GM12878 (cell line): Measurements from ENCODE around the gene FAM199X. TPM values are rescaled to one million over a fixed set of nuclear protein-coding genes. Genes with fewer than 3 reads are reported as not detected.

Experiments used
- ATAC-seq: fragments of 200-7000 bp; cut with Tn5 transposase; 3 replicates; pipeline ENCODE4 v1.9.1; 2020; ENCODE audit warnings: mild to moderate bottlenecking, moderate library complexity
- BruUV-seq: library from RNA; stranded (reverse); fragments of 400-500 nt; replicated peaks from 2 replicates; lab custom pipeline; 2021; lab: Mats Ljungman, UMichigan
- CTCF ChIA-PET: fragments of 300-600 bp; sonication (Branson Sonifier 250); formaldehyde crosslinking; extraction: SDS; loops from one replicate; lab custom pipeline; 2021; ENCODE audit warnings: inconsistent platforms; lab: Yijun Ruan, JAX
- POLR2A ChIA-PET: fragments of 350-600 bp; formaldehyde crosslinking; extraction: SDS; loops from one replicate; lab custom pipeline; 2021; ENCODE audit warnings: inconsistent platforms; lab: Charles Lee
- RAD21 ChIA-PET: fragments of 300-600 bp; sonication (Branson Sonifier 250); formaldehyde crosslinking; loops from one replicate; lab custom pipeline; 2023; ENCODE audit warnings: antibody characterized with exemption; ENCODE audit not compliant: unreplicated experiment; lab: Charles Lee
- SMC1A ChIA-PET: fragments of 300-600 bp; sonication (Branson Sonifier 250); formaldehyde crosslinking; loops from one replicate; lab custom pipeline; 2023; ENCODE audit not compliant: unreplicated experiment, uncharacterized antibody; lab: Charles Lee
- DNase-seq: peaks from one replicate; pipeline ENCODE4 v3.0.0-alpha.2; 2011; ENCODE audit warnings: low read depth, low spot score
- FAIRE-seq: peaks from 3 replicates; lab custom pipeline; 2011; peaks lifted over from hg19 to GRCh38; lab: Jason Lieb, UNC
- H2AFZ ChIP-seq: 2 replicates; pipeline ENCODE4 v1.6.0; 2011; ENCODE audit warnings: low read depth, low read length, control low read depth; ENCODE audit not compliant: control insufficient read depth
- H3K27ac ChIP-seq: 2 replicates; pipeline ENCODE4 v1.5.1; 2011; ENCODE audit warnings: control low read depth; ENCODE audit not compliant: control insufficient read depth, insufficient read depth
- H3K27me3 ChIP-seq, 2 experiments: replicated peaks in 1 of 2; 2 replicates each; pipeline versions ENCODE4 v1.6.0 to v1.6.1; 2011; ENCODE audit warnings: low read length in 1 of 2; ENCODE audit not compliant: control insufficient read depth in 2 of 2, insufficient read depth in 2 of 2
- H3K36me3 ChIP-seq, 2 experiments: 2 replicates each; pipeline ENCODE4 v1.5.1; 2011; ENCODE audit warnings: low read length in 1 of 2; ENCODE audit not compliant: control insufficient read depth in 2 of 2, insufficient read depth in 2 of 2
- H3K4me1 ChIP-seq: 2 replicates; pipeline ENCODE4 v1.6.1; 2011; ENCODE audit warnings: mild to moderate bottlenecking, low read length, moderate library complexity, mixed read lengths; ENCODE audit not compliant: control insufficient read depth, insufficient read depth
- H3K4me2 ChIP-seq: 2 replicates; pipeline ENCODE4 v1.6.0; 2011; ENCODE audit warnings: control low read depth; ENCODE audit not compliant: control insufficient read depth, insufficient read depth
- H3K4me3 ChIP-seq: fragments of 200-600 bp; sonication (generic); 2 replicates; pipeline ENCODE4 v1.5.1; 2016
- H3K79me2 ChIP-seq: 2 replicates; pipeline ENCODE4 v1.6.0; 2011; ENCODE audit warnings: low read length; ENCODE audit not compliant: control insufficient read depth, insufficient read depth
- H3K9ac ChIP-seq: 2 replicates; pipeline ENCODE4 v1.8.0; 2011; ENCODE audit warnings: low read length, control low read depth, mixed read lengths; ENCODE audit not compliant: control insufficient read depth, insufficient read depth
- H3K9me3 ChIP-seq: replicated peaks from 3 replicates; pipeline ENCODE4 v1.5.1; 2011; ENCODE audit warnings: mild to moderate bottlenecking, low read length; ENCODE audit not compliant: control insufficient read depth, insufficient read depth
- H4K20me1 ChIP-seq: 2 replicates; pipeline ENCODE4 v1.6.0; 2011; ENCODE audit not compliant: control insufficient read depth, insufficient read depth
- BCL11A ChIP-seq: IDR thresholded peaks from 2 replicates; pipeline ENCODE4 v1.6.1; 2011; ENCODE audit warnings: low read depth, low read length
- CBFB ChIP-seq: IDR thresholded peaks from 2 replicates; pipeline ENCODE4 v1.6.1; 2016; ENCODE audit warnings: antibody characterized with exemption, low read depth
- E2F4 ChIP-seq: IDR thresholded peaks from 2 replicates; pipeline ENCODE4 v1.6.1; 2012; ENCODE audit warnings: low read depth, low read length, improper control_type of control experiment
- E2F8 ChIP-seq: fragments of 450-650 bp; IDR thresholded peaks from 2 replicates; pipeline ENCODE4 v1.6.1; 2018; ENCODE audit warnings: mild to moderate bottlenecking, low read depth, moderate library complexity; ENCODE audit not compliant: partially characterized antibody
- EED ChIP-seq: sonication (generic); IDR thresholded peaks from 2 replicates; pipeline ENCODE4 v1.6.1; 2016; ENCODE audit warnings: antibody characterized with exemption, low read depth
- EZH2 ChIP-seq: IDR thresholded peaks from 2 replicates; pipeline ENCODE4 v1.6.1; 2012; ENCODE audit warnings: low read depth, mild to moderate bottlenecking, control low read depth, inconsistent platforms, low read length, borderline replicate concordance; ENCODE audit not compliant: control insufficient read depth
- HDAC2 ChIP-seq: fragments of 200-600 bp; sonication (generic); IDR thresholded peaks from 2 replicates; pipeline ENCODE4 v1.6.1; 2017
- JUNB ChIP-seq: IDR thresholded peaks from 2 replicates; pipeline ENCODE4 v1.6.1; 2016; ENCODE audit warnings: antibody characterized with exemption, mild to moderate bottlenecking
- PML ChIP-seq: IDR thresholded peaks from 2 replicates; pipeline ENCODE4 v1.6.1; 2012; ENCODE audit warnings: low read length, inconsistent platforms
- STAT3 ChIP-seq: IDR thresholded peaks from 2 replicates; pipeline ENCODE4 v1.6.1; 2011; ENCODE audit warnings: low read depth, low read length, improper control_type of control experiment
- WGBS: methylation state at CpG from one replicate; pipeline ENCODE4 v1.1.6; 2016; ENCODE audit warnings: low lambda C conversion rate; ENCODE audit not compliant: insufficient replicate concordance, insufficient coverage; ENCODE audit errors: missing lambda C conversion rate; 5-methylcytosine and 5-hydroxymethylcytosine counted together
- in situ Hi-C: fragments of 300-500 bp; cut with MboI; formaldehyde crosslinking; loops from 9 replicates; pipeline ENCODE4 v1.14.3; 2018; ENCODE audit warnings: mixed read lengths
- intact Hi-C: fragments of 100-400 bp; cut with micrococcal nuclease; formaldehyde crosslinking; loops from one replicate; pipeline ENCODE4 v1.14.2; 2022; ENCODE audit not compliant: unreplicated experiment
- polyA plus RNA-seq, 11 experiments: library from polyadenylated mRNA; depleted of rRNA in 4 of 11; unstranded in 6 of 11; stranded (reverse) in 5 of 11; fragments of >200 nt; fragmentation: Nextera tagmentation in 4 of 11; fragmentation: Illumina TruSeq in 1 of 11; extraction: Ambion mirVana in 4 of 11; extraction: Trizol in 1 of 11; gene quantifications; 1 replicate in 1 of 11; 2 replicates in 10 of 11; pipeline versions ENCODE4 v1.2.1 to v1.2.3, GENCODE V29; 2011 to 2016; ENCODE audit warnings: inconsistent platforms in 2 of 11, missing spikeins in 2 of 11, low read depth in 1 of 11
- total RNA-seq, 4 experiments: library from RNA; depleted of rRNA in 3 of 4; stranded (reverse); fragments of >200 nt in 3 of 4; fragmentation: Illumina TruSeq in 1 of 4; extraction: Trizol in 1 of 4; gene quantifications; 2 replicates each; pipeline versions ENCODE4 v1.2.1 to v1.2.3, GENCODE V29; 2013 to 2021
- TF ChIP-seq, protein P1 (sequence below): IDR thresholded peaks from 2 replicates; pipeline ENCODE4 v1.6.1; 2012; ENCODE audit warnings: mild to moderate bottlenecking, low read depth, low read length

FAM199X gene
- total and polyA plus RNA-seq, 10 of the 15 experiments (the other 5 are each of a cell fraction or from before 2014, with no cell fraction given): 2.4 to 10.9 (median 9.1) TPM

DNA sequence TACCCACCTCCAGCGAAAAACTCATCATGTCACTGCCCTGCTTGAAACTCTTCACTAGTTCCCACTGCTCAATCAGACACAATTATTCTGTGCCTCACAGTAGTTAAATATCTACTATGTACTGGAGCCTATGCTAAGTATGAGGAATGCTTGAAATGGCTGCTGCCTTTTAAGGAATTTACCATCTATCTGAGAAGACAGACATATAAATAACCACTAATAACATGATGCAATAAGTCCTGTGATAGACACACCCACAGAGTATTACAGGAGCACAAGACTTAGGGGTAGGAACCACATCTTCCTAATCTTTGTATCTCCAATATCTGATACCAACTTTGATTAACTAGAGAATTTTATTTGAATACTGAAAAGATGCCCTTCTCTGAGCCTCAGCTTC lies 30.6 kb upstream of the FAM199X start:
- TF ChIP-seq EED (no peak), STAT3 (no peak), EZH2 (no peak), JUNB (no peak), BCL11A (no peak), E2F4 (no peak), PML (no peak), CBFB (no peak), E2F8 (no peak), HDAC2 (no peak)
- TF ChIP-seq, protein P1, sequence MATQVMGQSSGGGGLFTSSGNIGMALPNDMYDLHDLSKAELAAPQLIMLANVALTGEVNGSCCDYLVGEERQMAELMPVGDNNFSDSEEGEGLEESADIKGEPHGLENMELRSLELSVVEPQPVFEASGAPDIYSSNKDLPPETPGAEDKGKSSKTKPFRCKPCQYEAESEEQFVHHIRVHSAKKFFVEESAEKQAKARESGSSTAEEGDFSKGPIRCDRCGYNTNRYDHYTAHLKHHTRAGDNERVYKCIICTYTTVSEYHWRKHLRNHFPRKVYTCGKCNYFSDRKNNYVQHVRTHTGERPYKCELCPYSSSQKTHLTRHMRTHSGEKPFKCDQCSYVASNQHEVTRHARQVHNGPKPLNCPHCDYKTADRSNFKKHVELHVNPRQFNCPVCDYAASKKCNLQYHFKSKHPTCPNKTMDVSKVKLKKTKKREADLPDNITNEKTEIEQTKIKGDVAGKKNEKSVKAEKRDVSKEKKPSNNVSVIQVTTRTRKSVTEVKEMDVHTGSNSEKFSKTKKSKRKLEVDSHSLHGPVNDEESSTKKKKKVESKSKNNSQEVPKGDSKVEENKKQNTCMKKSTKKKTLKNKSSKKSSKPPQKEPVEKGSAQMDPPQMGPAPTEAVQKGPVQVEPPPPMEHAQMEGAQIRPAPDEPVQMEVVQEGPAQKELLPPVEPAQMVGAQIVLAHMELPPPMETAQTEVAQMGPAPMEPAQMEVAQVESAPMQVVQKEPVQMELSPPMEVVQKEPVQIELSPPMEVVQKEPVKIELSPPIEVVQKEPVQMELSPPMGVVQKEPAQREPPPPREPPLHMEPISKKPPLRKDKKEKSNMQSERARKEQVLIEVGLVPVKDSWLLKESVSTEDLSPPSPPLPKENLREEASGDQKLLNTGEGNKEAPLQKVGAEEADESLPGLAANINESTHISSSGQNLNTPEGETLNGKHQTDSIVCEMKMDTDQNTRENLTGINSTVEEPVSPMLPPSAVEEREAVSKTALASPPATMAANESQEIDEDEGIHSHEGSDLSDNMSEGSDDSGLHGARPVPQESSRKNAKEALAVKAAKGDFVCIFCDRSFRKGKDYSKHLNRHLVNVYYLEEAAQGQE: no peak
- TF ChIP-seq, all 136 proteins: peak for 0
- H3K79me2 ChIP-seq: no peaks in the 10 kb centered on the region
- ATAC-seq: no peak
- 54% methylated on average over 1 of the region's 1 CpG for WGBS
- DNase-seq: no peak
- POLR2A ChIA-PET: no interaction called here
- RAD21 ChIA-PET: interaction anchor here (1.0 to 3.1 kb wide), 2 partner anchors 37 to 291 kb away, joined by 5 to 21 read pairs; no protein-coding TSS in a partner anchor
- H3K4me2 ChIP-seq: no peak overlapping the region
- no peak for FAIRE-seq
- intact Hi-C loops (loop anchor here (1.0 to 10.0 kb wide), 3 partner anchors 37 to 601 kb away; no protein-coding TSS in a partner anchor), in situ Hi-C loops (no loop called here)
- H3K4me1 ChIP-seq: no peaks in the 10 kb centered on the region
- H3K9me3 ChIP-seq: no peaks in the 10 kb centered on the region; the same call in 2 of the 3 replicates
- SMC1A ChIA-PET: interaction anchor here (1.7 to 2.3 kb wide), 3 partner anchors 26 to 290 kb away, joined by 5 to 16 read pairs (median 14); no protein-coding TSS in a partner anchor
- no peak overlapping the region for H2AFZ ChIP-seq
- no peak overlapping the region for H3K4me3 ChIP-seq
- no peaks in the 10 kb centered on the region for H4K20me1 ChIP-seq
- H3K27me3 ChIP-seq: no peaks in the 10 kb centered on the region
- no peak overlapping the region for H3K27ac ChIP-seq
- CTCF ChIA-PET: interaction anchor here (0.7 to 3.5 kb wide), 12 partner anchors 8 to 300 kb away, joined by 3 to 41 read pairs (median 4); partner anchors contain the start of gene SLC25A53
- H3K36me3 ChIP-seq: no peaks in the 10 kb centered on the region
- BruUV-seq: no TSS peak
- H3K9ac ChIP-seq: no peak overlapping the region
